GM21528 (cell line): ENCODE data around the gene ZDHHC19.

Experiments
- ATAC-seq: cut with Tn5 transposase; IDR thresholded peaks from one replicate; pipeline ENCODE4 v1.9.1; 2021; ENCODE audit warnings: mild to moderate bottlenecking, moderate library complexity; ENCODE audit not compliant: unreplicated experiment, low FRiP score

The ZDHHC19 gene

GRCh38 chr3:196156160-196156559 lies 55.0 kb downstream of the ZDHHC19 start:
- no peak for ATAC-seq

GRCh38 chr3:196150481-196150880 lies 60.7 kb downstream of the ZDHHC19 start:
- no peak for ATAC-seq

- ATAC-seq: no peak
Measured at GRCh38 chr3:196149831-196150301, 61.3 kb downstream of the ZDHHC19 start.

GRCh38 chr3:196149375-196149774 lies 61.8 kb downstream of the ZDHHC19 start:
- ATAC-seq: no peak
